ENCODE results near the gene MELTF.

DNA sequence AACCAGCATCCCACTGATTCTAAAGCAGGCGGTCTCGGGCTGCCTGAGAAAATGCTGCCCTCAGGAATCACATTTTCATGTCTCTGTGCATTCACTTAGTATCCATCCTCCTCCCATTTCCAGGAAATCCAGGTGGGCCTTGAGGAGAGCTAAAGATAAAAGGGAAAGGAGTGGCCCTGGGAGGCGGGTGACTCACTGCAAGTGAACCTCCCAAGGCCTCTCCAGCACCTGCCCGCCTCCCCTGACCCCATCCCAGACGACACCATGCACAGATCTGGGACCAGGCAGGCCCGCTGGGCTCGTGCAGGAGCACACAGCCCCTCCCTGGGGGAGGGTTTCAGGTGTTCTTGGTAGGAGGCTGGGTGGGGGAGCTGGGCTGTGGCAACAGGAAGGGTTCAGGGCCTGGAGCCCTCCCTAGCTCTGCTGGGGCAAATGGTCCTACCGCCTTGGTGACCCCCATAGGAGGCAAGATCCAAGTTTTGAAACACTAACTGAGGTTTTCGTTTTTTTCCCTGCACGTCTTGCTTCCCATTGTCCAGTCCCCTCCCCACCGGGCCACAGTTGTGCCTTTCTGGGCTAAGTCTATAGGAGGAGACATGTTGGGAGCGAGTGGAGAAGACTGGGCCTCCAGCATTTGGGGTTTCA is 22.2 kb downstream of the MELTF start:
- TF ChIP-seq EZH2phosphoT487 (IDR thresholded peaks at IDR 0.05; ENCODE audit: insufficient read depth, low read depth) (no peak), EZH2 (IDR thresholded peaks at IDR 0.05; ENCODE audit: insufficient read depth, poor library complexity, severe bottlenecking) (no peak)

Measured in GM23248 (cell line).